Measurements from ENCODE around the gene MRPL48. TPM values are rescaled to one million over a fixed set of nuclear protein-coding genes. Genes with fewer than 3 reads are reported as not detected.

The MRPL48 gene
- 35.9 and 43.7 TPM in 2 replicates for total RNA-seq (ENCODE audit: low replicate concordance)
- long read RNA-seq, transcript MRPL48-201 (8 exons, 1,536 nt), result major isoform, 33 of 40 reads
- long read RNA-seq, partial matches to known transcripts, result 1 of 40 reads
- long read RNA-seq, other reads (novel, unspliced or antisense), result 5 of 40 reads

- peaks cover 10% of the 10 kb centered on the region for H3K4me1 Mint-ChIP-seq (ENCODE audit: unreplicated experiment)
- peak within 1 kb of the TSS; percentile 96 for H3K27ac Mint-ChIP-seq
- peak within 1 kb of the TSS; percentile 99 for H3K4me3 Mint-ChIP-seq
- no peaks in the 10 kb centered on the region for H3K27me3 Mint-ChIP-seq
- DNase-seq (ENCODE audit: extremely low spot score, unreplicated experiment), result peak; percentile 89
- no peaks in the 10 kb centered on the region for H3K36me3 Mint-ChIP-seq
- TF ChIP-seq CTCF (conservative IDR thresholded peaks at IDR 0.05), result no peak
- H3K9me3 Mint-ChIP-seq, result no peaks in the 10 kb centered on the region
Observed at GRCh38 chr11:73787643-73788558, at the start of gene MRPL48. Gene MRPL48, plus strand, starts transcription at chr11:73787874. Its CDS starts 98 bp downstream, at chr11:73787972.

GRCh38 chr11:73743045-73743444 is 44.6 kb upstream of the MRPL48 start:
- Mint-ChIP-seq H3K4me3 (no peak overlapping the region), H3K36me3 (peaks cover 7% of the 10 kb centered on the region)

GRCh38 chr11:73746701-73747100 is 41.0 kb upstream of the MRPL48 start:
- H3K9me3 Mint-ChIP-seq, result no peaks in the 10 kb centered on the region
- no peak overlapping the region for H3K4me3 Mint-ChIP-seq
- H3K27ac Mint-ChIP-seq, result no peak overlapping the region
- peaks cover 5% of the 10 kb centered on the region for H3K4me1 Mint-ChIP-seq (ENCODE audit: unreplicated experiment)
- no peak for DNase-seq (ENCODE audit: extremely low spot score, unreplicated experiment)
- H3K36me3 Mint-ChIP-seq, result peaks cover 13% of the 10 kb centered on the region
- no peak for TF ChIP-seq CTCF (conservative IDR thresholded peaks at IDR 0.05)
- no peaks in the 10 kb centered on the region for H3K27me3 Mint-ChIP-seq

More at GRCh38 chr11:73743045-73743444, 44.6 kb upstream of the MRPL48 start:
- no peak for DNase-seq (ENCODE audit: extremely low spot score, unreplicated experiment)
- Mint-ChIP-seq H3K4me1 (ENCODE audit: unreplicated experiment) (peaks cover 4% of the 10 kb centered on the region), H3K9me3 (no peaks in the 10 kb centered on the region), H3K27ac (peak overlapping the region; percentile 21), H3K27me3 (no peaks in the 10 kb centered on the region)
- TF ChIP-seq CTCF (conservative IDR thresholded peaks at IDR 0.05), result no peak

GRCh38 chr11:73747762-73748161 is 39.9 kb upstream of the MRPL48 start:
- no peak for TF ChIP-seq CTCF (conservative IDR thresholded peaks at IDR 0.05)
- Mint-ChIP-seq H3K27me3 (no peaks in the 10 kb centered on the region), H3K9me3 (no peaks in the 10 kb centered on the region), H3K27ac (no peak overlapping the region), H3K4me1 (ENCODE audit: unreplicated experiment) (peaks cover 9% of the 10 kb centered on the region), H3K4me3 (no peak overlapping the region), H3K36me3 (peaks cover 15% of the 10 kb centered on the region)
- no peak for DNase-seq (ENCODE audit: extremely low spot score, unreplicated experiment)

GRCh38 chr11:73748300-73748699 is 39.4 kb upstream of the MRPL48 start:
- Mint-ChIP-seq H3K4me1 (ENCODE audit: unreplicated experiment) (peaks cover 9% of the 10 kb centered on the region), H3K27me3 (no peaks in the 10 kb centered on the region), H3K4me3 (no peak overlapping the region), H3K27ac (no peak overlapping the region), H3K36me3 (peaks cover 13% of the 10 kb centered on the region), H3K9me3 (no peaks in the 10 kb centered on the region)
- TF ChIP-seq CTCF (conservative IDR thresholded peaks at IDR 0.05), result no peak
- no peak for DNase-seq (ENCODE audit: extremely low spot score, unreplicated experiment)

Measured in type B pancreatic cell (in vitro differentiated cells).